Coronary artery (tissue), 2 donors: ENCODE data around the gene RRP1B.

Source experiments
- DNase-seq: peaks from one replicate; pipeline ENCODE4 v3.0.0-alpha.2; 2017; ENCODE audit warnings: low spot score
- H3K27ac ChIP-seq, 2 donors: fragments of 200-600 bp; sonication (generic); one replicate each; pipeline ENCODE4 v1.5.1; 2016 to 2019
- H3K4me3 ChIP-seq: fragments of 200-600 bp; sonication (generic); 2 replicates; pipeline ENCODE4 v1.5.1; 2016; ENCODE audit warnings: mild to moderate bottlenecking, moderate library complexity
- TF ChIP-seq, protein P1 (sequence below): fragments of 200-600 bp; sonication (generic); IDR thresholded peaks from one replicate; pipeline ENCODE4 v1.5.1; 2019; ENCODE audit warnings: antibody characterized with exemption

RRP1B gene

DNA sequence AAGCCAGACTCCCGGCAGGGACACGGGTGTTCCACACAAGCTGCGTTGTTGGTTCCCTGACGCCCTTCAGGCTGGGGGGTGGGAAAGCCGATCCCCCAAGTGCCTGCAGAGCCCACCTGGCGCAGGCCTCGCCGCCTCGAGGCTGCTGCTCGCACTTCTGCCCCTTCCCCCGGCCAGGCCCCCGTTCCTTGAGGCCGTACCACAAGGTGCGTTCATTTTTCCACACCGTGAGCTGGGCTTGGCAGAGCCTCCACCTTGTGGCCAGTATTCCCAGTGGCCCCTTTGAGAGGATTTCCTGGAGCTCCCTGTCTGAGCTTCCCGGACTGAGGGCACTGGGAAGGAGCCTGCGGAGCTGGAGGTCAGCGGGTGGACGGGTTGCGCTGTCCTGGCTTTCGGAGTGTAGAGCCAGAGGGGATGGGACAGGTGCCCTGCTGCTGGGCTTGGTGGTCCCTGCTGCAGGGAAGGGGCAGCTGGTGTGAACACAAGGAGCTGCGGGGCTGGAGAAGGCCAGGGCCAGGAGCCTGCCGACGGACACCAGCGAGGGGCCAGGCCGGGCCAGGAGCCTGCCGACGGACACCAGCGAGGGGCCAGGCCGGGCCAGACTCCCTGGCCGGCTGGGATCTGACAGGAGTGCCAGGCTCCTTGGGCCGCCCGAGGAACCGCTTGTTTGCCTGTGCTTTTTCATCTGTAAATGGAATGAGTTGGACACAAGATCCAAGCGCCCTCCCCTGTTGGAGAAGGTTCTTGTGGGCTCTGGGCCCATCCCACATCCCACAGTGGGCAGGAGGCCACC lies 78.0 kb downstream of the RRP1B start:
- Histone ChIP-seq H3K27ac (no peak overlapping the region), H3K4me3 (no peak overlapping the region)
- TF ChIP-seq, protein P1, sequence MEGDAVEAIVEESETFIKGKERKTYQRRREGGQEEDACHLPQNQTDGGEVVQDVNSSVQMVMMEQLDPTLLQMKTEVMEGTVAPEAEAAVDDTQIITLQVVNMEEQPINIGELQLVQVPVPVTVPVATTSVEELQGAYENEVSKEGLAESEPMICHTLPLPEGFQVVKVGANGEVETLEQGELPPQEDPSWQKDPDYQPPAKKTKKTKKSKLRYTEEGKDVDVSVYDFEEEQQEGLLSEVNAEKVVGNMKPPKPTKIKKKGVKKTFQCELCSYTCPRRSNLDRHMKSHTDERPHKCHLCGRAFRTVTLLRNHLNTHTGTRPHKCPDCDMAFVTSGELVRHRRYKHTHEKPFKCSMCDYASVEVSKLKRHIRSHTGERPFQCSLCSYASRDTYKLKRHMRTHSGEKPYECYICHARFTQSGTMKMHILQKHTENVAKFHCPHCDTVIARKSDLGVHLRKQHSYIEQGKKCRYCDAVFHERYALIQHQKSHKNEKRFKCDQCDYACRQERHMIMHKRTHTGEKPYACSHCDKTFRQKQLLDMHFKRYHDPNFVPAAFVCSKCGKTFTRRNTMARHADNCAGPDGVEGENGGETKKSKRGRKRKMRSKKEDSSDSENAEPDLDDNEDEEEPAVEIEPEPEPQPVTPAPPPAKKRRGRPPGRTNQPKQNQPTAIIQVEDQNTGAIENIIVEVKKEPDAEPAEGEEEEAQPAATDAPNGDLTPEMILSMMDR, result no peak
- no peak for DNase-seq

DNA sequence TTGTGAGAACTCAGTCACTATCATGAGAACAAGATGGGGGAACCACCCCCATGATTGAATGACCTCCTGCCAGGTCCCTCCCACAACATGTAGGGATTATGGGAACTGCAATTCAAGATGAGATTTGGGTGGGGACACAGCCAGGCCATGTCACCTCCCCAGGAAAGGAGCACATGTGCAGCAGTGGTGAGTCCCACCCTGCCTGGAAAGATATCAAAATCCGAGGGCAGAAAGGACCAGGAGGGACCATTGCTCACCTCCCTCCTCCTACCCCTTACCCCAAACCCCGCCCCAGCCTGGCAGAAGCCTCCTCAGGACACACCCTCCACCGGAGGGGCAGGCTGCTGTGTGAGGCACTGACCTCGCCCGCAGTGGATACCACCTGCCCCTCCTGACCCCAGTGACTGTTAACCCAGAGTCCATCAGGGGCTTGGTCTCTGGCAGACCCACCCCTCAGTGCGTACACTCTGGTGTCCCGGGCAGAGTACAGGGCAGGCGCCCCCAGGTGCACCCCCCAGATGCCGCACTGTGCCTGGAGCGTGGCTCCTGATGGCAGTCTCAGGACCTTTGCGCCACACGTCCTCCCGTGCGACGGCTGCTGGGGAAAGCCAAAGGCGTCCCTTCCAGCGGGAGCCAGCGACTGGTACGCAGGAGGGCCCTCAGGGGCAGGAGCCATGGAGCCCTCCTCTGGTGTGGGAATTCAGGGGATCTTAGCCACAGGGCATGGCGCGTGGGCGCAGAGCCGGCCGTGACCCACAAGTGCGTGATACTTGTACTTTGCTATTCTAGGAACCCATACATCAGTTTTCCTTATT lies 80.5 kb downstream of the RRP1B start:
- DNase-seq, result no peak
- TF ChIP-seq, protein P1, result no peak
- Histone ChIP-seq H3K4me3 (no peak overlapping the region), H3K27ac (peak overlapping the region; percentile 16 to 41)

DNA sequence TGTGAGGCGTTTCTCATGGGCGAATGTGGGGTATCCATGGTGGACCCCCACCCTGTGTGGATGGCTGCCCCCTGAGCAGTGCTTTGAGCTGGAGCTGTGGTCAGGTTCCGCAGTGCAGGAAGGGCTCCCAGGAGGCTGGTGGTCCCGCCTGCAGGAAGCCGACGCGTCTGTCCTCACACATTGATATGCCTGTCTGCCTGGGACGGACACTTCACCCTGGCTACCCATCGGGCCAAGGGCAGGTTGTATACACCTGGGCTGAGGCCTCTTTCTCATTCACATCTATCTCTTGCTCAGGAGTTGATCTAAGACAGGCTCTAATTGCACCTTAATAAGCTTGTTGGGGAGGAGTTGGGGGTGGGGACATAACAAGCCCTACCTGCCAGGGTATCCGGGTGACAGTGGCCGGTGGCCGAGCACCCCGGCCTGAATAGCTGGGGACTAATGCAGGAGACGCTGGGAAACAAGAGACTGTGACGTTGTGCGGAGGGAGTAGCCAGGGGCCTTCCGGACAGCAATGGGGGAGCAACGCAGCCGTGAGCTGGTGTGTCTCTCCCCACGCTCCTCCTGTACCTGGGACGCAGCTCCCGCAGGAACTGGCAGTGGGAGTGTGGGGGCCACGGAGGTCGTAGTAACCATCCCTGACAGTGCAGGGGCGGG lies 81.3 kb downstream of the RRP1B start:
- TF ChIP-seq, protein P1, result no peak
- Histone ChIP-seq H3K27ac (peak overlapping the region; percentile 21 to 41), H3K4me3 (no peak overlapping the region)
- no peak for DNase-seq

DNA sequence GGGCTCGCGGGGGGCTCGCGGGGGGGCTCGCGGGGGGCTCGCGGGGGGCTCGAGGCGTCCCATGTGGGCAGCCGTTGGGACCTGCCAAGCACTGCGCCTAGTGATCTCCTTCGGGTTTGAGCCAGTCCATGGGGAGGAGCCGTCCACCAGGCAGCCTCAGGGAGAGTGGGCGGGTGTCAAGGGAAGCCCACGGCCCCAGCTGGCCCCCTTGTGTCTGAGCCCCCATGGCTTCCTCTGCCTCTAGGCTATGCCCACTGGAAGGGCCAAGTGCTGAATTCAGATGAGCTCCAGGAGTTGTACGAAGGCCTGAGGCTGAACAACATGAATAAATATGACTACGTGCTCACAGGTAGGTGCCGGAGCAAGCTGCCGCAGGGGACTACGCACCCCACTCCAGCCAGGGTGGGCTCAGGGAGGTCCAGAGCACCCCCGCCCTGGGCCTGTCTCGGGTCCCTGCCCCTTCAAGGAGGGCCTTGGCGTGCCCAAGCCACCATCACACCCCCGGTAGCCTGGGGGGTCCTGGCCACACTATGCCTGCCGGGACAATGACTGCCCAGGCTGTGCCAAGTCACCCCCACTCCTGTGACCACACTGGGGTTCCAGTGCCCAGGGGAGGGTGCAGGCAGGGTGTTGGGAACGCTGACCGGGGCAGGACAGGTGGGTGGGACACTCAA lies 82.2 kb downstream of the RRP1B start:
- no peak for DNase-seq
- H3K4me3 ChIP-seq, result no peak overlapping the region
- H3K27ac ChIP-seq, result no peak overlapping the region
- TF ChIP-seq, protein P1, result no peak

DNA sequence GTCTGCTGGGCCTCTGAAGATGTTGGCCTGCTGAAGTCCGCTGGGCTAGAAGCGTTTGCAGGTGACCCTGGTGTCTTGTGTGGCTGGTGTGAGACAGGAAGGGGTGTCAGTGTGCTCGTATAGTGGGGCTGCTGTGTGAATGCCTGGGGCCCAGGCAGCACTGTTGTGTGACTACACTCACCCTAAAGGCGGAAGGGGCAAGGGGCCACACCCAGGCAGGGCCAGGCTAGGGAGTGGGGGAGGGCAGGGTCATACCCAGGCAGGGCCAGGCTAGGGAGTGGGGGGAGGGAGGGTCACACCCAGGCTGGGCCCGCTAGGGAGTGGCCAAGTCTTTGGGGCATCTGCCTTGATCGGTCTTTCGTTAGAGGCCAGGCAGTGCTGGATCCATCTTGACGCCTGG lies 84.6 kb downstream of the RRP1B start:
- Histone ChIP-seq H3K4me3 (no peak overlapping the region), H3K27ac (no peak overlapping the region)
- DNase-seq, result no peak
- TF ChIP-seq, protein P1, result no peak

DNA sequence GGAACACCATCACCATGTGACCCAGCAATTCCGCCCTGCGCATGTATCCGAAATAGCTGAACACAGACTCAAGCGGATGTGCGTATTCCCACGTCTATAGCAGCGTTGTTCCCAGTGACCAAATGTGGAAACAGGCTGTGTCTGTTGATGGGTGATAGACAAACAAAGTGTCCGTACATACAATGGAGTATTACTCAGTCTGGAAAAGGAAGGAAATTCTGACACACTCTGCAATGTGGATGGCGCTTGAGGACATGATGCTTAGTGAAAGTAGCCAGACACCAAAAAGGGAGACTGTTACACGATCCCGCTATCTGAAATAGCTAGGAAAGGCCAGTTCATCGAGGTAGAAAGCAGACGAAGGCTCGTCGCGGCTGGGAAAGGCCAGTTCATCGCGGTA lies 85.4 kb downstream of the RRP1B start:
- DNase-seq, result no peak
- Histone ChIP-seq H3K4me3 (no peak overlapping the region), H3K27ac (no peak overlapping the region)
- TF ChIP-seq, protein P1, result no peak
